DMS114 treated with DMSO at 0.1 percent for 48 hours (cell line): ENCODE measurements around the gene PTS.

Experiments
- DNase-seq: peaks from one replicate; lab custom pipeline; 2025; ENCODE audit not compliant: unreplicated experiment; lab: John Stamatoyannopoulos, UW

PTS gene

GRCh38 chr11:112260490-112260889 is 34.3 kb downstream of the PTS start, which contains the start of gene PLET1:
TSS of gene PLET1 (minus strand) at chr11:112260860. CDS start at chr11:112260589, 271 bp downstream.
- DNase-seq: no peak

GRCh38 chr11:112265659-112266409 is 39.6 kb downstream of the PTS start:
- no peak for DNase-seq

- no peak for DNase-seq
These were observed 40.2 kb downstream of the PTS start for GRCh38 chr11:112266410-112266778.

- no peak for DNase-seq
These were observed 41.0 kb downstream of the PTS start for GRCh38 chr11:112267188-112267591.

GRCh38 chr11:112268406-112268805 is 42.2 kb downstream of the PTS start:
- no peak for DNase-seq

GRCh38 chr11:112269139-112269538 is 42.9 kb downstream of the PTS start:
- no peak for DNase-seq

GRCh38 chr11:112270551-112271180 is 44.4 kb downstream of the PTS start:
- DNase-seq: no peak

GRCh38 chr11:112271242-112271641 is 45.0 kb downstream of the PTS start:
- DNase-seq: no peak

GRCh38 chr11:112273066-112273465 is 46.8 kb downstream of the PTS start:
- DNase-seq: no peak

GRCh38 chr11:112274007-112274783 is 48.0 kb downstream of the PTS start:
- no peak for DNase-seq

GRCh38 chr11:112277029-112277428 is 50.8 kb downstream of the PTS start:
- DNase-seq: no peak

GRCh38 chr11:112277941-112278340 is 51.7 kb downstream of the PTS start:
- no peak for DNase-seq

- no peak for DNase-seq
These were observed 52.6 kb downstream of the PTS start for GRCh38 chr11:112278803-112279202.

GRCh38 chr11:112279901-112280267 is 53.7 kb downstream of the PTS start:
- DNase-seq: peak; percentile 6

GRCh38 chr11:112280268-112281126 is 54.3 kb downstream of the PTS start:
- DNase-seq: peak; percentile 25

- DNase-seq: no peak
These were observed 55.5 kb downstream of the PTS start for GRCh38 chr11:112281726-112282125.
